Stomach (tissue), 9 donors: Measurements from ENCODE around the gene TMCO4. TPM values are rescaled to one million over a fixed set of nuclear protein-coding genes. Genes with fewer than 3 reads are reported as not detected.

Experiments
- DNase-seq, 2 donors: peaks; one replicate each; pipeline versions ENCODE4 v3.0.0 to v3.0.0-alpha.2; 2013 to 2019
- H3K27ac ChIP-seq, 5 donors: fragments of 200-600 bp in 4 of 5; sonication (generic) in 4 of 5; one replicate each; pipeline ENCODE4 v1.5.1; 2013 to 2019; ENCODE audit warnings: mild to moderate bottlenecking in 1 of 5, moderate library complexity in 1 of 5
- H3K27me3 ChIP-seq, 3 donors: fragments of 200-600 bp; sonication (generic); one replicate each; pipeline ENCODE4 v1.5.1; 2017 to 2019; ENCODE audit warnings: mixed run types in 1 of 3
- H3K36me3 ChIP-seq, 4 donors: fragments of 200-600 bp; sonication (generic); 1 replicate in 3 of 4; 2 replicates in 1 of 4; pipeline ENCODE4 v1.5.1; 2016 to 2019
- H3K4me1 ChIP-seq, 4 donors: fragments of 200-600 bp; sonication (generic); one replicate each; pipeline ENCODE4 v1.5.1; 2016 to 2019
- H3K4me3 ChIP-seq, 4 donors: fragments of 200-600 bp; sonication (generic) in 3 of 4; one replicate each; pipeline ENCODE4 v1.5.1; 2016 to 2019; ENCODE audit warnings: mild to moderate bottlenecking in 1 of 4
- H3K9me3 ChIP-seq, 4 donors: fragments of 200-600 bp; sonication (generic); one replicate each; pipeline ENCODE4 v1.5.1; 2016 to 2019
- EP300 ChIP-seq: sonication (generic); formaldehyde crosslinking; IDR thresholded peaks from one replicate; pipeline ENCODE4 v1.6.1; 2017; ENCODE audit warnings: antibody characterized with exemption
- POLR2A ChIP-seq, 4 donors: fragments of 450-650 bp; IDR thresholded peaks; one replicate each; pipeline ENCODE4 v1.6.1; 2016; ENCODE audit warnings: antibody characterized with exemption in 4 of 4, control low read depth in 2 of 4, mild to moderate bottlenecking in 1 of 4, moderate library complexity in 1 of 4
- POLR2AphosphoS5 ChIP-seq, 3 donors: sonication (generic); formaldehyde crosslinking; IDR thresholded peaks; one replicate each; pipeline ENCODE4 v1.6.1; 2016; ENCODE audit warnings: antibody characterized with exemption in 3 of 3
- WGBS, 5 donors: extraction: QIAGEN DNeasy Blood & Tissue Kit in 3 of 5; methylation state at CpG; one replicate each; pipeline versions ENCODE4 v1.1.5 to v1.1.7; 2013 to 2018; 5-methylcytosine and 5-hydroxymethylcytosine counted together
- intact Hi-C: fragments of 100-400 bp; cut with DNase I; formaldehyde crosslinking; loops from one replicate; pipeline ENCODE4 v1.15.1; 2023; ENCODE audit warnings: low total_unique reads
- polyA plus RNA-seq, 3 donors: library from polyadenylated mRNA; stranded (reverse); fragments of 200-250 nt; gene quantifications; one replicate each; pipeline ENCODE4 v1.2.3, GENCODE V29; 2013
- total RNA-seq, 5 donors: library from RNA; depleted of rRNA; stranded (reverse); fragments of >200 nt; gene quantifications; one replicate each; pipeline versions ENCODE4 v1.1.0 to v1.2.3, GENCODE V29; 2014 to 2016
- TF ChIP-seq, protein P1 (sequence below), 7 experiments: fragments of 450-650 bp in 4 of 7; fragments of 200-600 bp in 3 of 7; sonication (generic) in 3 of 7; IDR thresholded peaks; one replicate each; pipeline ENCODE4 v1.5.1; 2016 to 2019; ENCODE audit warnings: antibody characterized with exemption in 7 of 7, control low read depth in 2 of 7, mild to moderate bottlenecking in 1 of 7
- donor health status: healthy with polysubstance abuse.
- donor health status: Bipolar disorder and iron deficiency.
- donor health status: healthy.

The TMCO4 gene
- total and polyA plus RNA-seq, 8 donors, result 5.3 to 326 (median 24.2) TPM

DNA sequence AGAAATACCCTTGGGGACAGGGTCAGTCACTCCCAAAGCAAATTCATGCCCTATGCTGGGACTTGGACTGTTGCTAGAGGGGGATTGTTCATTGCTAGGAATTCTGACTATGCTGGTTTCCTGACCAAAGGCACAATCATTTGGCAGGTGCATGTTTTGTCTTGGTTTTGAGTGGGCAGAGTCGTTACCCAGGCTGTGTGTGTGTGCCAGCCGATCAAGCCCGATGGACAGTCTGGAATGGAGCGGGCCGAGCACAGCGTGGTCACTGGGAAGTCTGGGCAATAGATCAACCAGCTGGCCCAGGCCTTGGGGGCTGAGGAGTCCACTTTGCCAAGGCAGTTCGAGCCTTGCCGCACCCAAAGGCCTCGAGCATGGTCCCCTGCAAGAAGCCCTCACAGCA lies 74.1 kb downstream of the TMCO4 start:
- no peak for DNase-seq
- Histone ChIP-seq H3K4me1 (no peaks in the 10 kb centered on the region), H3K27me3 (no peaks in the 10 kb centered on the region), H3K9me3 (peaks cover 0 to 5% (median 2%) of the 10 kb centered on the region in 4 donors), H3K36me3 (peaks cover 10 to 100% (median 84%) of the 10 kb centered on the region in 4 donors), H3K27ac (no peak overlapping the region), H3K4me3 (no peak overlapping the region)
- WGBS, 5 donors, result 91 to 97% (median 95%) methylated on average over 6 to 9 of the region's 9 CpGs
- intact Hi-C loops, result no loop called here
- TF ChIP-seq POLR2AphosphoS5 (IDR thresholded peaks at IDR 0.05), result no peak
- TF ChIP-seq, protein P1, sequence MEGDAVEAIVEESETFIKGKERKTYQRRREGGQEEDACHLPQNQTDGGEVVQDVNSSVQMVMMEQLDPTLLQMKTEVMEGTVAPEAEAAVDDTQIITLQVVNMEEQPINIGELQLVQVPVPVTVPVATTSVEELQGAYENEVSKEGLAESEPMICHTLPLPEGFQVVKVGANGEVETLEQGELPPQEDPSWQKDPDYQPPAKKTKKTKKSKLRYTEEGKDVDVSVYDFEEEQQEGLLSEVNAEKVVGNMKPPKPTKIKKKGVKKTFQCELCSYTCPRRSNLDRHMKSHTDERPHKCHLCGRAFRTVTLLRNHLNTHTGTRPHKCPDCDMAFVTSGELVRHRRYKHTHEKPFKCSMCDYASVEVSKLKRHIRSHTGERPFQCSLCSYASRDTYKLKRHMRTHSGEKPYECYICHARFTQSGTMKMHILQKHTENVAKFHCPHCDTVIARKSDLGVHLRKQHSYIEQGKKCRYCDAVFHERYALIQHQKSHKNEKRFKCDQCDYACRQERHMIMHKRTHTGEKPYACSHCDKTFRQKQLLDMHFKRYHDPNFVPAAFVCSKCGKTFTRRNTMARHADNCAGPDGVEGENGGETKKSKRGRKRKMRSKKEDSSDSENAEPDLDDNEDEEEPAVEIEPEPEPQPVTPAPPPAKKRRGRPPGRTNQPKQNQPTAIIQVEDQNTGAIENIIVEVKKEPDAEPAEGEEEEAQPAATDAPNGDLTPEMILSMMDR (IDR thresholded peaks at IDR 0.05), result no peak
- no peak for TF ChIP-seq EP300
- TF ChIP-seq POLR2A (IDR thresholded peaks at IDR 0.05), result no peak

DNA sequence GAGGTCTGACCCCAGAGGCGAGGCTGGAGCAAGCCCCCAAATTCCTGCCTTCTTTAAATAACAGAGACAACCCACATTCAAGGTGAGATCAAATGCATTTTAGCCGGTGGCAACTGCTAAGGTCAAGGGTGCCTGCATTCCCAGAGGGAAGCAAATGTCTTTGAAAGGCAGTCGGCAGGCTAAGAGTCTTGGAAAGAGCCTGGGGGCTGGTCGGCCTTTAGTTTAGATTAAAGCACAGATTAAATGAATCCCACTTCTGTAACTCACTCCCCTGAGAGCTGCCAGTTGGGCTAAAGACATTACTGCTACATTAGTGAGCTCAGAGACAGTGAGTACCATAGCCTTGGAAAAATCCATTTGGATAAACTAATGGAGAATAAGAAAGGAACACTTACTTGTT lies 75.8 kb downstream of the TMCO4 start:
- TF ChIP-seq EP300 (no peak), POLR2A (IDR thresholded peaks at IDR 0.05) (no peak), POLR2AphosphoS5 (IDR thresholded peaks at IDR 0.05) (no peak)
- TF ChIP-seq, protein P1 (IDR thresholded peaks at IDR 0.05), result no peak
- no peak overlapping the region for H3K4me3 ChIP-seq
- H3K9me3 ChIP-seq, result no peaks in the 10 kb centered on the region
- H3K4me1 ChIP-seq, result no peaks in the 10 kb centered on the region
- DNase-seq, result no peak
- peaks cover 10 to 93% (median 73%) of the 10 kb centered on the region in 4 donors for H3K36me3 ChIP-seq
- H3K27ac ChIP-seq, result no peak overlapping the region
- H3K27me3 ChIP-seq, result no peaks in the 10 kb centered on the region
- 60 to 82% (median 69%) methylated on average over 4 of the region's 4 CpGs for WGBS, 5 donors
- intact Hi-C loops, result no loop called here

DNA sequence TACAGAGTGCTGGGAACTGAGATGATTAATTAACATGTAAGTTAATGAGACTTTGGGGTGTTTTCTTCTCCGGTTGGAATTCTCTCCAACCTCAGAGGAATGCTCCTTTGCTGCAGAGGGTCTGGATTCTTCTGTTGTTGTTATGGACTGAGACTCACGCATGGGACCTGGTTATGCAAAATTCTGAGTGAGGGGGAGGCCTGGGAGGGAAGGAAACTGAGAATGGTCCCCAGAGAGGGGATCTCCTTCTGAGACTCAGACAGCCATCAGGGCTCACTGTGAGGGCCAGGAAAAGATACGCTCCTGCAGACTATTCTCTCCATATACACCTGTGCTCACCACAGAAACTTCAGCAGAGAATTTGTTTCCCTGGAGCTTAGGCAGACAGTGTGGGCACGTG lies 78.7 kb downstream of the TMCO4 start:
- no peak overlapping the region for H3K27ac ChIP-seq
- H3K4me1 ChIP-seq, result no peaks in the 10 kb centered on the region
- no peak overlapping the region for H3K4me3 ChIP-seq
- peaks cover 3 to 82% (median 50%) of the 10 kb centered on the region in 4 donors for H3K36me3 ChIP-seq
- TF ChIP-seq EP300, result no peak
- TF ChIP-seq, protein P1 (IDR thresholded peaks at IDR 0.05), result no peak
- no peak for TF ChIP-seq POLR2A (IDR thresholded peaks at IDR 0.05)
- no peak for TF ChIP-seq POLR2AphosphoS5 (IDR thresholded peaks at IDR 0.05)
- H3K27me3 ChIP-seq, result no peaks in the 10 kb centered on the region
- no peaks in the 10 kb centered on the region for H3K9me3 ChIP-seq
- intact Hi-C loops, result no loop called here
- 72 to 87% (median 81%) methylated on average over 4 of the region's 4 CpGs for WGBS, 5 donors
- DNase-seq, result no peak

DNA sequence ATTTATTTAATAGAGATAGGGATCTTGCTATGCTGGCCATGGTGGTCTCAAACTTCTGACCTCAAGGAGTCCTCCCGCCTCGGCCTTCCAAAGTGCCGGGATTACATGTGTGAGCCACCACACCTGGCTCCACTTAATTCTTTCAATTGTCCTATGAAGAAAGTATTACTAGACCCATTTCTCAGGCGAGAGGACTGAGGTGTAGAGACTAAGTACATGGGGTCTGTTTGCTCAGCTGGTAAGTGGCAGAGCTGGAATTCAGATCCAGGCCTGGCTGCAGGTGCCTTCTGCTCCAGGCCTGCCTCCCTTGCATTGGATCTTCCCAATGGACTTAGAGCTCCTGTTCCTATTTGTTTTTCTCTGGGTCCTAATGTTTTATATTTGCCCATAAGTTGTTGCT lies 79.5 kb downstream of the TMCO4 start:
- TF ChIP-seq POLR2A (IDR thresholded peaks at IDR 0.05), result no peak
- TF ChIP-seq, protein P1 (IDR thresholded peaks at IDR 0.05), result no peak
- TF ChIP-seq EP300, result no peak
- TF ChIP-seq POLR2AphosphoS5 (IDR thresholded peaks at IDR 0.05), result no peak
- intact Hi-C loops, result no loop called here
- Histone ChIP-seq H3K9me3 (no peaks in the 10 kb centered on the region), H3K4me1 (peaks cover 0 to 8% (median 0%) of the 10 kb centered on the region in 4 donors), H3K27ac (no peak overlapping the region), H3K36me3 (peaks cover 3 to 74% (median 42%) of the 10 kb centered on the region in 4 donors), H3K4me3 (no peak overlapping the region), H3K27me3 (no peaks in the 10 kb centered on the region)
- WGBS, 5 donors, result 95 to 100% (median 99%) methylated on average over 4 of the region's 4 CpGs
- no peak for DNase-seq
